ENCODE results near the gene ARHGEF1. TPM values are rescaled to one million over a fixed set of nuclear protein-coding genes. Genes with fewer than 3 reads are reported as not detected.

Gene ARHGEF1
- total and polyA plus RNA-seq, 3 donors from 2014 or later: 33.2 to 56.3 (median 51.2) TPM

DNA sequence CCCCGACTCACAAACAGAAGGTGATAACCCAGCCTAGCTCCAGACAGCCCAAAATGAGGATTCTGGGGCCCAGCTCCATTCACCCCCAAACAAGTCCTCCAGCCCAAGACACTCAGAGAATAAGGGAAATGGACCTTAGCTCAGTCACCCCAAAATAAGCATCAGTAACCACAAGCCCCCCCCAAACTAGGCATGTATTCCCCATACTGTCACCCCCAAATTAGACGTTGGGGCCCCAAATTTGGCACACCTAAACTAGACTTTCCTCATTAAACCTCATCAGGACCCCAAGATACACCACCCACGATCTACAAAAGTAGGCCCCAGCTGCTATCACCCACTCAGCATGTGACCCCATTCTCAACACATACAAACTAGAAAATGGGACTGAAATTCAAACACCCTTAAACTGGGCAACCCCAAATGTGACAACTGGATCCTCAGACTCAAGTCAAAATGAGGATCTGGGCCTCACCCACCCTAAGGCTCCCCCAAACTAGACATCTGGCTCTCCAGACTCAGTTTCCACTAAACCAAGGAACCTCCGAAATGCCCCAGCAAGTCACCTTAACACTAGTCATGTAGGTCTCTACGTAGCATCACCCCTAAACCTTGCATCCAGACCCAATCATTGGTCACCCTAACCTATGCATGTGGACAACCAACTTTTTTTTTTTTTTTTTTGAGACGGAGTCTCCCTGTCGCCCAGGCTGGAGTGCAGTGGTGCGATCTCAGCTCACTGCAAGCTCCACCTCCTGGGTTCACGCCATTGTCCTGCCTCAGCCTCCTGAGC, 58.6 kb downstream of the ARHGEF1 start:
- Histone ChIP-seq H3K27me3 (no peaks in the 10 kb centered on the region), H3K9me3 (no peaks in the 10 kb centered on the region), H3K4me1 (peaks cover 3% of the 10 kb centered on the region), H3K27ac (no peak overlapping the region), H3K4me3 (no peak overlapping the region), H3K36me3 (ENCODE audit: low read depth, missing control alignments) (no peaks in the 10 kb centered on the region)
- DNase-seq: no peak
- 73 to 89% methylated on average over 9 of the region's 9 CpGs for WGBS, 2 donors
- intact Hi-C loops (cut with DNase I; ENCODE audit: low total_unique reads): no loop called here
- TF ChIP-seq, protein P1, sequence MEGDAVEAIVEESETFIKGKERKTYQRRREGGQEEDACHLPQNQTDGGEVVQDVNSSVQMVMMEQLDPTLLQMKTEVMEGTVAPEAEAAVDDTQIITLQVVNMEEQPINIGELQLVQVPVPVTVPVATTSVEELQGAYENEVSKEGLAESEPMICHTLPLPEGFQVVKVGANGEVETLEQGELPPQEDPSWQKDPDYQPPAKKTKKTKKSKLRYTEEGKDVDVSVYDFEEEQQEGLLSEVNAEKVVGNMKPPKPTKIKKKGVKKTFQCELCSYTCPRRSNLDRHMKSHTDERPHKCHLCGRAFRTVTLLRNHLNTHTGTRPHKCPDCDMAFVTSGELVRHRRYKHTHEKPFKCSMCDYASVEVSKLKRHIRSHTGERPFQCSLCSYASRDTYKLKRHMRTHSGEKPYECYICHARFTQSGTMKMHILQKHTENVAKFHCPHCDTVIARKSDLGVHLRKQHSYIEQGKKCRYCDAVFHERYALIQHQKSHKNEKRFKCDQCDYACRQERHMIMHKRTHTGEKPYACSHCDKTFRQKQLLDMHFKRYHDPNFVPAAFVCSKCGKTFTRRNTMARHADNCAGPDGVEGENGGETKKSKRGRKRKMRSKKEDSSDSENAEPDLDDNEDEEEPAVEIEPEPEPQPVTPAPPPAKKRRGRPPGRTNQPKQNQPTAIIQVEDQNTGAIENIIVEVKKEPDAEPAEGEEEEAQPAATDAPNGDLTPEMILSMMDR (IDR thresholded peaks at IDR 0.05): no peak
- no peak for TF ChIP-seq POLR2A (IDR thresholded peaks at IDR 0.05)

DNA sequence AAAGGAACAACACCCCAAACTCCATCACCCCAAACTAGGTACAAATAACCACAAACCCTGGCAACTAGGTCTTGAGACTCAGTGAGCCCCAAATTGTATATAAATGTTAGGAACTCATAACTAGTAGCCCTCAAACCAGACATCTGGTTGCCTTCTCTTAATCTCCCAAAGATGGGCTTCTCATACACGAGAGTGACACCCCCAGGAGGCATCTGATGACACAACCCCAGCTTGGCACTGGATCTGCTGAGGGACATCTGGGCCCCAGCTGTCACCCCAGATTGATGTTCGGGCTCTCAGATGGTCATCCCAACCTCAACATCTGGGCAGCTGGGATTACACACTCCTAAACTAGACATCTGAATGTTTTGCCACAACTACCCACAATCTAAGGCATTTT, 61.4 kb downstream of the ARHGEF1 start:
- Histone ChIP-seq H3K27ac (no peak overlapping the region), H3K36me3 (ENCODE audit: low read depth, missing control alignments) (no peaks in the 10 kb centered on the region), H3K27me3 (no peaks in the 10 kb centered on the region), H3K9me3 (no peaks in the 10 kb centered on the region), H3K4me1 (peaks cover 3% of the 10 kb centered on the region), H3K4me3 (no peak overlapping the region)
- TF ChIP-seq, protein P1 (IDR thresholded peaks at IDR 0.05): no peak
- no peak for TF ChIP-seq POLR2A (IDR thresholded peaks at IDR 0.05)
- intact Hi-C loops (cut with DNase I; ENCODE audit: low total_unique reads): no loop called here
- WGBS, 2 donors: 80 to 83% methylated on average over 2 of the region's 2 CpGs
- no peak for DNase-seq

DNA sequence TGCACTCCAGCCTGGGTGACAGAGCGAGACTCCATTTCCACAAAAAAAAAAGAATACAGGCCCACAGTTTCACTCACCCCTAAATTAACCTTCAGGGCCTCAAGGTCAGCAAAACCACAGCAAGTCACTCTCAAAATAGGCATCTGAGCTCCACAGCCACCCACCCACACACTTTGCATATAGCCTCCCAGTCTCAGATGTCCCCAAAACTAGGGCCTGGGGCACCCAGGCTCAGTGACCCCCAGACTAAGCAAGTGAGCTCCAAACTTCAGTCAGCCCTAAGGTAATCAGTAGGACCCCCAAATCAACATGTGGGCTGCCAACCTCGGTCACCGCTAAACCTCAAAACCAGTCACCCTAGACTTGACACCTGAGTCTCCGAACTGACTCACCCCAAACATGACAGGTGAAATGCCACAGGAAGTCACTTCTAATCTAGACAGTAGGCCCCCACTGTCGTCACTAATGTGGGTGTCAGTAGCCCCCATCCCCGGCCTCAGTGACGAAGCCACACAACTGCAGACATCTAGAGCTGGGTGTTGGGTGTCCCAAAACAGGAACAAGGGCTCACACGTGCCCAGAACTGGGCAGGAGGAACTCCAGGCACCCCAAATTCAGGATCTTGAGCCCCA, 62.3 kb downstream of the ARHGEF1 start:
- TF ChIP-seq POLR2A (IDR thresholded peaks at IDR 0.05): no peak
- TF ChIP-seq, protein P1 (IDR thresholded peaks at IDR 0.05): no peak
- H3K36me3 ChIP-seq (ENCODE audit: low read depth, missing control alignments): no peaks in the 10 kb centered on the region
- H3K27ac ChIP-seq: no peak overlapping the region
- DNase-seq: no peak
- WGBS, 2 donors: 89 to 90% methylated on average over 7 to 8 of the region's 8 CpGs
- H3K27me3 ChIP-seq: no peaks in the 10 kb centered on the region
- intact Hi-C loops (cut with DNase I; ENCODE audit: low total_unique reads): no loop called here
- peaks cover 3% of the 10 kb centered on the region for H3K4me1 ChIP-seq
- H3K9me3 ChIP-seq: no peaks in the 10 kb centered on the region
- no peak overlapping the region for H3K4me3 ChIP-seq

GRCh38 chr19:41947091-41947490, 64.1 kb downstream of the ARHGEF1 start:
- no peak for TF ChIP-seq POLR2A (IDR thresholded peaks at IDR 0.05)
- TF ChIP-seq, protein P1 (IDR thresholded peaks at IDR 0.05): no peak
- Histone ChIP-seq H3K27me3 (no peaks in the 10 kb centered on the region), H3K36me3 (ENCODE audit: low read depth, missing control alignments) (no peaks in the 10 kb centered on the region), H3K9me3 (no peaks in the 10 kb centered on the region), H3K4me1 (no peaks in the 10 kb centered on the region), H3K27ac (no peak overlapping the region), H3K4me3 (no peak overlapping the region)
- DNase-seq: no peak
- WGBS, 2 donors: 89 to 91% methylated on average over 3 of the region's 3 CpGs
- intact Hi-C loops (cut with DNase I; ENCODE audit: low total_unique reads): no loop called here

Measured in testis (tissue), 3 donors.